A549 (cell line): ENCODE results near the gene CRACDL.

Experiments used
- BHLHE40 ChIP-seq: IDR thresholded peaks from 2 replicates; pipeline ENCODE4 v1.6.1; 2012; ENCODE audit warnings: low read depth, low read length, inconsistent platforms
- CTCF ChIP-seq: fragments of >200 bp; sonication (Bioruptor Twin); formaldehyde crosslinking; IDR thresholded peaks from 3 replicates; pipeline ENCODE4 v1.5.1; 2016
- REST ChIP-seq: fragments of 200-600 bp; sonication (generic); IDR thresholded peaks from 2 replicates; pipeline ENCODE4 v1.6.1; 2016; ENCODE audit warnings: antibody characterized with exemption, mild to moderate bottlenecking, moderate library complexity
- ZC3H11A ChIP-seq: fragments of 450-650 bp; IDR thresholded peaks from 2 replicates; pipeline ENCODE4 v1.6.1; 2014; ENCODE audit warnings: antibody characterized with exemption, mild to moderate bottlenecking
- ZFP36 ChIP-seq: fragments of 450-650 bp; IDR thresholded peaks from 2 replicates; pipeline ENCODE4 v1.6.1; 2014; ENCODE audit warnings: borderline replicate concordance; ENCODE audit not compliant: partially characterized antibody

GRCh38 chr2:98846041-98846440, 90.0 kb downstream of the CRACDL start:
- TF ChIP-seq CTCF (no peak), ZC3H11A (no peak), ZFP36 (no peak), BHLHE40 (no peak), REST (no peak)
